AG04450 (cell line): Measurements from ENCODE around the gene HBG1. TPM values are rescaled to one million over a fixed set of nuclear protein-coding genes. Genes with fewer than 3 reads are reported as not detected.
A peak's percentile ranks its signal among the peaks of the same experiment; 100 is the strongest.

Experiments used
- CTCF ChIA-PET: fragments of 300-600, 350-600 bp; formaldehyde crosslinking; extraction: SDS; loops from one replicate; lab custom pipeline; 2022; ENCODE audit warnings: antibody characterized with exemption, inconsistent platforms; lab: Charles Lee
- POLR2A ChIA-PET: fragments of 350-600 bp; formaldehyde crosslinking; extraction: SDS; loops from one replicate; lab custom pipeline; 2021; ENCODE audit warnings: antibody characterized with exemption, inconsistent platforms; lab: Yijun Ruan, JAX
- DNase-seq: peaks from one replicate; pipeline ENCODE4 v3.0.0-alpha.2; 2011; ENCODE audit warnings: low read depth, low spot score
- H3K27ac ChIP-seq: one replicate; pipeline ENCODE4 v1.5.1; 2012; ENCODE audit warnings: low read depth, low read length, control low read depth
- H3K27me3 ChIP-seq: one replicate; pipeline ENCODE4 v1.6.0; 2012; ENCODE audit warnings: low read length; ENCODE audit not compliant: control insufficient read depth, insufficient read depth
- H3K4me3 ChIP-seq: 2 replicates; pipeline ENCODE4 v1.5.1; 2011; ENCODE audit warnings: mild to moderate bottlenecking, low read depth, low read length, control low read depth
- H3K9me3 ChIP-seq: 2 replicates; pipeline ENCODE4 v1.5.1; 2012; ENCODE audit warnings: low read length; ENCODE audit not compliant: control insufficient read depth, insufficient read depth
- CTCF ChIP-seq: IDR thresholded peaks from 2 replicates; pipeline ENCODE4 v1.5.1; 2011; ENCODE audit warnings: low read depth, low read length, control low read depth, inconsistent platforms
- polyA plus RNA-seq: library from polyadenylated mRNA; depleted of rRNA; stranded (reverse); fragments of >200 nt; gene quantifications from 2 replicates; pipeline ENCODE4 v1.2.3, GENCODE V29; 2011

Gene HBG1
- polyA plus RNA-seq, 1 experiment = 0.41 TPM

- POLR2A ChIA-PET = no interaction called here
- CTCF ChIA-PET = no interaction called here
- no peaks in the 10 kb centered on the region for H3K27me3 ChIP-seq
- no peak for TF ChIP-seq CTCF
- DNase-seq = no peak
- H3K4me3 ChIP-seq = no peak overlapping the region
- H3K9me3 ChIP-seq = no peaks in the 10 kb centered on the region
- H3K27ac ChIP-seq = no peak overlapping the region
These were observed 34.2 kb upstream of the HBG1 start for GRCh38 chr11:5283882-5284281.

GRCh38 chr11:5283086-5283485 is 33.4 kb upstream of the HBG1 start:
- TF ChIP-seq CTCF = no peak
- CTCF ChIA-PET = no interaction called here
- DNase-seq = no peak
- Histone ChIP-seq H3K27ac (no peak overlapping the region), H3K27me3 (no peaks in the 10 kb centered on the region), H3K9me3 (no peaks in the 10 kb centered on the region), H3K4me3 (no peak overlapping the region)
- POLR2A ChIA-PET = no interaction called here

GRCh38 chr11:5282628-5283027 is 33.0 kb upstream of the HBG1 start:
- no peak for TF ChIP-seq CTCF
- CTCF ChIA-PET = interaction anchor here (1.2 kb wide), 1 partner anchor 8 kb away, joined by 3 read pairs; no protein-coding TSS in a partner anchor
- POLR2A ChIA-PET = interaction anchor here (1.0 kb wide), 1 partner anchor 17 kb away, joined by 3 read pairs; no protein-coding TSS in a partner anchor
- H3K27ac ChIP-seq = no peak overlapping the region
- H3K27me3 ChIP-seq = no peaks in the 10 kb centered on the region
- H3K4me3 ChIP-seq = no peak overlapping the region
- no peaks in the 10 kb centered on the region for H3K9me3 ChIP-seq
- DNase-seq = no peak

GRCh38 chr11:5281596-5281995 is 31.9 kb upstream of the HBG1 start:
- POLR2A ChIA-PET = interaction anchor here (1.0 to 1.7 kb wide), 2 partner anchors 19 to 83 kb away, joined by 3 to 14 read pairs; no protein-coding TSS in a partner anchor
- H3K27ac ChIP-seq = no peak overlapping the region
- CTCF ChIA-PET = interaction anchor here (1.2 to 1.9 kb wide), 3 partner anchors 8 to 89 kb away, joined by 3 to 8 read pairs (median 6); no protein-coding TSS in a partner anchor
- no peak for DNase-seq
- H3K4me3 ChIP-seq = no peak overlapping the region
- H3K27me3 ChIP-seq = no peaks in the 10 kb centered on the region
- H3K9me3 ChIP-seq = no peaks in the 10 kb centered on the region
- TF ChIP-seq CTCF = no peak

GRCh38 chr11:5280582-5281102 is 31.0 kb upstream of the HBG1 start:
- DNase-seq = peak; percentile 99
- no peak for TF ChIP-seq CTCF
- ChIA-PET POLR2A (interaction anchor here (0.6 to 1.7 kb wide), 5 partner anchors 9 to 84 kb away, joined by 3 to 14 read pairs (median 3); no protein-coding TSS in a partner anchor), CTCF (interaction anchor here (0.6 to 1.9 kb wide), 4 partner anchors 9 to 598 kb away, joined by 3 to 8 read pairs (median 4); no protein-coding TSS in a partner anchor)
- Histone ChIP-seq H3K27ac (no peak overlapping the region), H3K27me3 (no peaks in the 10 kb centered on the region), H3K4me3 (no peak overlapping the region), H3K9me3 (no peaks in the 10 kb centered on the region)
